Aorta (tissue), 5 donors: ENCODE measurements around the gene GPR52. TPM values are rescaled to one million over a fixed set of nuclear protein-coding genes. Genes with fewer than 3 reads are reported as not detected.
"Not testable (repeated sequence)": the region's sequence is repeated elsewhere in the genome, so short reads cannot be mapped to it uniquely, and the experiment has no call there.

Experiments used
- ATAC-seq: fragments of 200-7000 bp; cut with Tn5 transposase; one replicate; pipeline ENCODE4 v1.9.1; 2022; ENCODE audit warnings: moderate library complexity; ENCODE audit not compliant: low FRiP score
- DNase-seq, 2 donors: peaks; one replicate each; pipeline ENCODE4 v3.0.0-alpha.2; 2020
- H3K27ac ChIP-seq, 2 donors: one replicate each; pipeline ENCODE4 v1.5.1; 2013; ENCODE audit warnings: low read length in 2 of 2, mild to moderate bottlenecking in 2 of 2, moderate library complexity in 2 of 2, control low read depth in 1 of 2, inconsistent platforms in 1 of 2, low read depth in 1 of 2
- H3K27me3 ChIP-seq, 2 donors: one replicate each; pipeline ENCODE4 v1.6.1; 2013; ENCODE audit warnings: control low read depth in 1 of 2, low read length in 1 of 2, mild to moderate bottlenecking in 1 of 2, moderate library complexity in 1 of 2; ENCODE audit not compliant: insufficient read depth in 2 of 2, control insufficient read depth in 1 of 2
- H3K36me3 ChIP-seq, 2 donors: one replicate each; pipeline ENCODE4 v1.6.1; 2013; ENCODE audit warnings: control low read depth in 1 of 2, low read length in 1 of 2, mild to moderate bottlenecking in 1 of 2; ENCODE audit not compliant: insufficient read depth in 2 of 2, control insufficient read depth in 1 of 2
- H3K4me1 ChIP-seq, 2 donors: one replicate each; pipeline ENCODE4 v1.6.1; 2013; ENCODE audit warnings: low read length in 2 of 2, control low read depth in 1 of 2, mild to moderate bottlenecking in 1 of 2, moderate library complexity in 1 of 2; ENCODE audit not compliant: insufficient read depth in 2 of 2, control insufficient read depth in 1 of 2
- H3K4me3 ChIP-seq, 2 donors: one replicate each; pipeline ENCODE4 v1.5.1; 2013; ENCODE audit warnings: low read length in 2 of 2, control low read depth in 1 of 2, mild to moderate bottlenecking in 1 of 2
- H3K9me3 ChIP-seq: one replicate; pipeline ENCODE4 v1.6.1; 2013; ENCODE audit warnings: mild to moderate bottlenecking, low read length; ENCODE audit not compliant: control insufficient read depth
- WGBS, 2 donors: extraction: QIAGEN DNeasy Blood & Tissue Kit; methylation state at CpG; one replicate each; pipeline ENCODE4 v1.1.7; 2013; 5-methylcytosine and 5-hydroxymethylcytosine counted together
- intact Hi-C, 2 donors: fragments of 100-400 bp; cut with DNase I; formaldehyde crosslinking; loops; one replicate each; pipeline versions ENCODE4 v1.14.2 to v1.15.0; 2022
- long read RNA-seq, 2 donors: library from polyadenylated mRNA; unstranded; transcript quantifications; one replicate each; pipeline ENCODE4 v2.0.0, GENCODE V29; 2020 to 2021
- polyA plus RNA-seq, 2 donors: library from polyadenylated mRNA; stranded (reverse); fragments of 200-250 nt; gene quantifications; one replicate each; pipeline ENCODE4 v1.2.3, GENCODE V29; 2013
- total RNA-seq, 2 donors: library from RNA; stranded (reverse); fragmentation: NEBNext Ultra II Directional; extraction: Animal tissue kit (Norgen Biotek cat#: 25700); gene quantifications; one replicate each; pipeline ENCODE4 v1.2.1, GENCODE V29; 2021
- donor health status: healthy with polysubstance abuse.
- donor health status: Bipolar disorder and iron deficiency.
- donor health status: DM: no; HTN: no; CAD: no.
- donor health status: DM: no; HTN: no; CAD: no.
- donor health status: DM: yes; HTN: yes; CAD: no.

Gene GPR52
- total RNA-seq (1 to 10 TPM; 3.4 to 6.5 TPM), polyA plus RNA-seq (not detected)
- long read RNA-seq, donor 1, result 0 reads
- long read RNA-seq, donor 2, result 0 reads

- WGBS, 2 donors, result 89 to 92% methylated on average over 11 of the region's 11 CpGs
- Histone ChIP-seq H3K27me3 (no peaks in the 10 kb centered on the region), H3K36me3 (no peaks in the 10 kb centered on the region), H3K4me1 (no peaks in the 10 kb centered on the region), H3K9me3 (no peaks in the 10 kb centered on the region), H3K4me3 (no peak within 1 kb of the TSS), H3K27ac (no peak within 1 kb of the TSS)
- intact Hi-C loops, result no loop called here
- DNase-seq, result no peak
- no peak for ATAC-seq
These were observed at the start of gene GPR52 for GRCh38 chr1:174447866-174448530. GPR52 (plus strand) TSS chr1:174447964; CDS start chr1:174448112, 148 bp downstream.

GRCh38 chr1:174398246-174398645 lies 49.5 kb upstream of the GPR52 start:
- intact Hi-C loops, result no loop called here
- 90 to 96% methylated on average over 4 of the region's 4 CpGs for WGBS, 2 donors

DNA sequence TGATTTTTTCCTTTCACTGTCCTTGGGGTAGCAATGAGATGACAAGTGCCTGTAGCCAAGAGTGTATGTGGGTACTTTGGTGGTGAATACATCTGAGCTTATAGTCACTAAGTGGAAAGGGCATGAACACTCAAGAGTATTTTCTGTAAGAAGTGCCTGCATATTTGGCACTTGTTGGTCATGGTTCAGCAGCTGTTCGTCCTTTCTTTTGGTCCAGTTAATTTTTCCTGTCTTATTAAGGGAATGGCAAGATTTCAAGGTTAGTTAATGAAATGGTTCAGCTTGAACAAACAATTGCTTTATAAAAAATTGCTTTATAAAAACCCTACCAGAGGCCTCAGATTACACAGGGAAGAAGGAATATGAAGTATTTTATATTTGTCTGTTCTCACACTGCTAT lies 48.6 kb upstream of the GPR52 start:
- DNase-seq, result no peak
- Histone ChIP-seq H3K4me1 (no peaks in the 10 kb centered on the region), H3K27ac (no peak overlapping the region), H3K9me3 (no peaks in the 10 kb centered on the region), H3K4me3 (no peak overlapping the region), H3K27me3 (no peaks in the 10 kb centered on the region), H3K36me3 (no peaks in the 10 kb centered on the region)
- WGBS, 2 donors, result 48 to 50% methylated on average over 1 of the region's 1 CpG
- intact Hi-C loops, result no loop called here
- ATAC-seq, result no peak

More at GRCh38 chr1:174398246-174398645, 49.5 kb upstream of the GPR52 start:
- no peaks in the 10 kb centered on the region for H3K4me1 ChIP-seq
- DNase-seq, result no peak
- peaks cover 1% of the 10 kb centered on the region for H3K9me3 ChIP-seq
- H3K27me3 ChIP-seq, result no peaks in the 10 kb centered on the region
- H3K27ac ChIP-seq, result no peak overlapping the region
- H3K4me3 ChIP-seq, result no peak overlapping the region
- H3K36me3 ChIP-seq, result no peaks in the 10 kb centered on the region
- ATAC-seq, result no peak

GRCh38 chr1:174401075-174401474 lies 46.7 kb upstream of the GPR52 start:
- H3K27me3 ChIP-seq, result no peaks in the 10 kb centered on the region
- H3K4me1 ChIP-seq, result no peaks in the 10 kb centered on the region
- intact Hi-C loops, result no loop called here
- H3K36me3 ChIP-seq, result no peaks in the 10 kb centered on the region
- ATAC-seq (no peak), DNase-seq (no peak)
- H3K4me3 ChIP-seq, result no peak overlapping the region
- no peak overlapping the region for H3K27ac ChIP-seq
- no peaks in the 10 kb centered on the region for H3K9me3 ChIP-seq
- 91 to 94% methylated on average over 4 of the region's 4 CpGs for whole genome bisulfite sequencing, 2 donors

DNA sequence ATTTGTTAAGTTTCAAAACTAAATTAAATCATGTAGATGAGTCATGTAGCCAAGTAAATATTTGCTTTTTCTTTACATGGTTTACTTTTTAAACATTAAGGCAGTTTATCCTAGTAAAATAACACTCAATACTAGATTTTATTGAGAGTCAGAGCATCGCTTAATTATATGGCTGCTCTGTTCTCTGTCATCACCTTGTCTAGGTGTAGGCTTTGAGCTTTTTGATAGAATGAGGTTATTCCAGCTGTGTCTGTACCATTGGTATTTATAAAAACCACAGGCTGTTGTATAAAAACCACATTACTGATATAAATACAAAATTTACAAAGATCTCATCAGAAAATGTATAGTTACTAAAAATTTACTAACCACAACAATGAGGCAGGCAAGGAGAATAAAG lies 42.5 kb upstream of the GPR52 start:
- Histone ChIP-seq H3K9me3 (no peaks in the 10 kb centered on the region), H3K27me3 (no peaks in the 10 kb centered on the region), H3K4me1 (no peaks in the 10 kb centered on the region), H3K36me3 (no peaks in the 10 kb centered on the region), H3K27ac (no peak overlapping the region), H3K4me3 (no peak overlapping the region)
- DNase-seq (no peak), ATAC-seq (no peak)
- 91 to 100% methylated on average over 1 of the region's 1 CpG for WGBS, 2 donors
- intact Hi-C loops, result no loop called here

DNA sequence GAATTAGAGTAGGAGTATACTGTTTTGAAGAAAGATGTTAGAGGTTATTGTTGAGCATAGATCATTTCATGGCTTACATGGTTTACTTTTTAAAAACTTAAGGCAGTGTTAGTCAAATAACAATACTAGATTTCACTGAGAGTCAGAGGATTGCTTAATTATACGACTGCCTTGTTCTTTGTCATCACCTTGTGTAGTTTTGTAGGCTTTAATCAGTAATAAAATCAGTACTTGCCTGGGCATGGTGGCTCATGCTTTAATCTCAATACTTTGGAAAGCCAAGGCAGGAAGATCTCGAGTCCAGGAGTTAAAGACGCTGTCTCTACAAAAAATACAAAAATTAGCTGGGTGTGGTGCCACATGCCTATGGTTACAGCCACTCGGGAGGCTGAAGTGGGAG lies 41.3 kb upstream of the GPR52 start:
- DNase-seq, result no peak
- ATAC-seq, result no peak
- Histone ChIP-seq H3K4me3 (no peak overlapping the region), H3K4me1 (no peaks in the 10 kb centered on the region), H3K27ac (no peak overlapping the region), H3K27me3 (no peaks in the 10 kb centered on the region), H3K36me3 (no peaks in the 10 kb centered on the region), H3K9me3 (no peaks in the 10 kb centered on the region)
- 95 to 96% methylated on average over 4 of the region's 4 CpGs for WGBS, 2 donors
- intact Hi-C loops, result no loop called here

GRCh38 chr1:174407665-174408064 lies 40.1 kb upstream of the GPR52 start:
- Histone ChIP-seq H3K9me3 (no peaks in the 10 kb centered on the region), H3K27me3 (no peaks in the 10 kb centered on the region), H3K36me3 (no peaks in the 10 kb centered on the region), H3K4me1 (no peaks in the 10 kb centered on the region), H3K4me3 (no peak overlapping the region), H3K27ac (no peak overlapping the region)
- intact Hi-C loops, result no loop called here
- no peak for DNase-seq
- ATAC-seq, result no peak
- WGBS, 2 donors, result 92 to 96% methylated on average over 3 of the region's 3 CpGs

- intact Hi-C loops, result no loop called here
- H3K36me3 ChIP-seq, result no peaks in the 10 kb centered on the region
- H3K4me3 ChIP-seq, result no peak overlapping the region
- ATAC-seq (no peak), DNase-seq (no peak)
- H3K27me3 ChIP-seq, result no peaks in the 10 kb centered on the region
- WGBS, 2 donors, result 65 to 72% methylated on average over 2 of the region's 2 CpGs
- no peak overlapping the region for H3K27ac ChIP-seq
- H3K4me1 ChIP-seq, result no peaks in the 10 kb centered on the region
- H3K9me3 ChIP-seq, result no peaks in the 10 kb centered on the region
These were observed 39.6 kb upstream of the GPR52 start for GRCh38 chr1:174408146-174408545.

GRCh38 chr1:174409801-174410200 lies 38.0 kb upstream of the GPR52 start:
- ATAC-seq, H3K4me3 ChIP-seq, H3K27me3 ChIP-seq, DNase-seq, H3K36me3 ChIP-seq, H3K4me1 ChIP-seq, H3K27ac ChIP-seq, intact Hi-C loops, H3K9me3 ChIP-seq: not testable (repeated sequence)
- WGBS, 2 donors, result 91 to 92% methylated on average over 3 of the region's 3 CpGs
